ENCODE measurements around the gene ATRIP. TPM values are rescaled to one million over a fixed set of nuclear protein-coding genes. Genes with fewer than 3 reads are reported as not detected.

Gene ATRIP
- total and polyA plus RNA-seq, 2 of the 4 experiments (the other 2 are of a cell fraction): 6.8 to 10.8 TPM

GRCh38 chr3:48429960-48430707 lies 16.4 kb upstream of the ATRIP start, which contains the start of gene PLXNB1:
PLXNB1 (minus strand) TSS chr3:48430086; CDS start chr3:48424611, 5,475 bp downstream.
- H2BK20ac ChIP-seq (ENCODE audit: low read depth, low read length): no peak within 1 kb of the TSS
- H3K56ac ChIP-seq (ENCODE audit: extremely low read depth, insufficient read depth, low read length): no peak within 1 kb of the TSS
- peak within 1 kb of the TSS; percentile 67 to 82 for H4K8ac ChIP-seq (ENCODE audit: low read depth in 2 of 2, low read length in 2 of 2)
- H2BK15ac ChIP-seq (ENCODE audit: low read depth, low read length): no peak within 1 kb of the TSS; the same call in 2 of the 3 replicates
- no peaks in the 10 kb centered on the region for H3K9me3 ChIP-seq (ENCODE audit: control insufficient read depth, insufficient read depth, low read length)
- H3K18ac ChIP-seq (ENCODE audit: low read depth, low read length): peak within 1 kb of the TSS; percentile 20; the same call in 1 of the 2 replicates
- peak within 1 kb of the TSS; percentile 50 for H3K4me3 ChIP-seq (ENCODE audit: insufficient read depth, low read depth, low read length)
- peak within 1 kb of the TSS; percentile 50 for H2BK5ac ChIP-seq (ENCODE audit: low read depth, low read length, poor library complexity, severe bottlenecking)
- DNase-seq (peak; percentile 71), ATAC-seq (ENCODE audit: low read depth) (peak; percentile 8)
- peak within 1 kb of the TSS; percentile 98 for H2AFZ ChIP-seq (replicated peaks; ENCODE audit: low read length, poor library complexity)
- peak within 1 kb of the TSS; percentile 49 for H3K27ac ChIP-seq (ENCODE audit: insufficient read depth, low read length)
- intact Hi-C loops (cut with micrococcal nuclease): no loop called here
- peak within 1 kb of the TSS; percentile 98 for H2AK9ac ChIP-seq (replicated peaks; ENCODE audit: low read depth, low read length, poor library complexity)
- peaks cover 18% of the 10 kb centered on the region for H3K36me3 ChIP-seq (ENCODE audit: control insufficient read depth, insufficient read depth, low read length)
- peak within 1 kb of the TSS; percentile 57; the same call in 1 of the 2 replicates for H4K91ac ChIP-seq (ENCODE audit: insufficient read depth, low read depth, low read length)
- peaks cover 16% of the 10 kb centered on the region for H3K9me1 ChIP-seq (ENCODE audit: insufficient read depth, low read length)
- in situ Hi-C loops (cut with MboI; ENCODE audit: low sequenced_read_pairs): no loop called here
- H2AK5ac ChIP-seq (ENCODE audit: low read depth, low read length): peak within 1 kb of the TSS; percentile 84
- peak within 1 kb of the TSS; percentile 62 for H3K9ac ChIP-seq (ENCODE audit: low read depth, low read length)
- no TSS peak for BruUV-seq (replicated peaks)
- 0 out of 2 replicates have a peak within 1 kb of the TSS, but pooled peaks have one; percentile 10 for H4K5ac ChIP-seq (ENCODE audit: low read depth, low read length)
- 14% methylated on average over 8 of the region's 15 CpGs; no CpG with 5 or more reads in 1 of the 2 experiments for WGBS, 2 experiments (ENCODE audit: extremely low coverage in 2 of 2, insufficient read length in 1 of 2)
- H3K4me2 ChIP-seq (ENCODE audit: low read depth, low read length): peak within 1 kb of the TSS; percentile 77
- peaks cover 22% of the 10 kb centered on the region for H4K20me1 ChIP-seq (ENCODE audit: insufficient read depth, low read length)
- peaks cover 27% of the 10 kb centered on the region for H3K4me1 ChIP-seq (ENCODE audit: control insufficient read depth, insufficient read depth, low read length)
- H2BK120ac ChIP-seq (ENCODE audit: low read depth, low read length): peak within 1 kb of the TSS; percentile 18; the same call in 1 of the 2 replicates
- peak within 1 kb of the TSS; percentile 57 for H3K14ac ChIP-seq (replicated peaks; ENCODE audit: low read depth, low read length)
- no peaks in the 10 kb centered on the region for H3K27me3 ChIP-seq (ENCODE audit: control insufficient read depth, insufficient read depth, low read length)
- peaks cover 14 to 46% of the 10 kb centered on the region in 2 experiments; a peak in 3 of 4 replicates for H3K79me1 ChIP-seq (ENCODE audit: low read depth in 1 of 2, low read length in 2 of 2)
- H3K23ac ChIP-seq (ENCODE audit: low read depth, low read length): no peak within 1 kb of the TSS; the same call in none of the 2 replicates
- ChIA-PET POLR2A (ENCODE audit: unreplicated experiment) (no interaction called here), CTCF (interaction anchor here (1.2 kb wide), 1 partner anchor 29 kb away, joined by 3 read pairs; no protein-coding TSS in a partner anchor)
- peak within 1 kb of the TSS; percentile 70 for H3K4ac ChIP-seq (ENCODE audit: low read depth, low read length)
- TF ChIP-seq RAD21 (IDR thresholded peaks at IDR 0.05; ENCODE audit: low read length) (no peak), MXI1 (IDR thresholded peaks at IDR 0.05; ENCODE audit: borderline replicate concordance, low read depth, low read length) (no peak), RFX5 (IDR thresholded peaks at IDR 0.05; ENCODE audit: low read depth, low read length) (no peak), BHLHE40 (IDR thresholded peaks at IDR 0.05; ENCODE audit: low read depth, low read length) (no peak), USF2 (IDR thresholded peaks at IDR 0.05; ENCODE audit: low read depth, low read length) (no peak), MAZ (IDR thresholded peaks at IDR 0.05; ENCODE audit: borderline replicate concordance, low read depth, low read length) (peak; percentile 95; the same call in 1 of the 2 replicates), CEBPB (IDR thresholded peaks at IDR 0.05; ENCODE audit: low read depth, low read length) (peak; percentile 78)
- dilution Hi-C loops (cut with HindIII; ENCODE audit: low sequenced_read_pairs, unreplicated experiment): no loop called here

Data from IMR-90 (cell line).